GM12873 (cell line): ENCODE data around the gene DUS1L.
A peak's percentile ranks its signal among the peaks of the same experiment; 100 is the strongest.

Experiments
- TF ChIP-seq, protein P1 (sequence below): IDR thresholded peaks from 2 replicates; pipeline ENCODE4 v1.5.1; 2012; ENCODE audit warnings: low read depth, mild to moderate bottlenecking, moderate library complexity, low read length, control low read depth; ENCODE audit not compliant: insufficient read depth; ENCODE audit errors: missing control alignments

Gene DUS1L

GRCh38 chr17:82045936-82046484, 19.6 kb downstream of the DUS1L start:
- TF ChIP-seq, protein P1, sequence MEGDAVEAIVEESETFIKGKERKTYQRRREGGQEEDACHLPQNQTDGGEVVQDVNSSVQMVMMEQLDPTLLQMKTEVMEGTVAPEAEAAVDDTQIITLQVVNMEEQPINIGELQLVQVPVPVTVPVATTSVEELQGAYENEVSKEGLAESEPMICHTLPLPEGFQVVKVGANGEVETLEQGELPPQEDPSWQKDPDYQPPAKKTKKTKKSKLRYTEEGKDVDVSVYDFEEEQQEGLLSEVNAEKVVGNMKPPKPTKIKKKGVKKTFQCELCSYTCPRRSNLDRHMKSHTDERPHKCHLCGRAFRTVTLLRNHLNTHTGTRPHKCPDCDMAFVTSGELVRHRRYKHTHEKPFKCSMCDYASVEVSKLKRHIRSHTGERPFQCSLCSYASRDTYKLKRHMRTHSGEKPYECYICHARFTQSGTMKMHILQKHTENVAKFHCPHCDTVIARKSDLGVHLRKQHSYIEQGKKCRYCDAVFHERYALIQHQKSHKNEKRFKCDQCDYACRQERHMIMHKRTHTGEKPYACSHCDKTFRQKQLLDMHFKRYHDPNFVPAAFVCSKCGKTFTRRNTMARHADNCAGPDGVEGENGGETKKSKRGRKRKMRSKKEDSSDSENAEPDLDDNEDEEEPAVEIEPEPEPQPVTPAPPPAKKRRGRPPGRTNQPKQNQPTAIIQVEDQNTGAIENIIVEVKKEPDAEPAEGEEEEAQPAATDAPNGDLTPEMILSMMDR: no peak

DNA sequence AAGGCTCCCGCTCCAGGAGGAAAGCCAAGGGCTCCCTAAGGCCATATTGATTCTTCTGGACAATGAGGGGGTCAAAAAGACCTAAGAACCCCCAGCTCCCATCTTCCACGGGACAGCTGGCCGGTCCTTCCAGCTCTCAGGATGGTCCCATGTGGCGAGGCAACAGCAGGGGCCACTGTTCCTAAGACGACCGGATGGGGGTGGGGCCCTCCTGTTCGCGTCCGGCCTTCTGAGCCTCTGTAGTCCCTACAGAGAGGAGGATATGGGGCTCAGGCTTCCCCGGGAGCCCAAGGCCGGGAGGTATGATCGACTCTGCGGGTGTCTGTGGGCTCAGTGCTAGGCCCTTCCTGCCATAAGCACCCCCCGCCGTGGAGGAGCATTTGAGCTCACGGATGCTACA, 22.1 kb downstream of the DUS1L start:
- TF ChIP-seq, protein P1: no peak

GRCh38 chr17:82042649-82043048, 23.0 kb downstream of the DUS1L start:
- TF ChIP-seq, protein P1: no peak

- TF ChIP-seq, protein P1: no peak
Observed at GRCh38 chr17:82041144-82041814, 24.3 kb downstream of the DUS1L start.

DNA sequence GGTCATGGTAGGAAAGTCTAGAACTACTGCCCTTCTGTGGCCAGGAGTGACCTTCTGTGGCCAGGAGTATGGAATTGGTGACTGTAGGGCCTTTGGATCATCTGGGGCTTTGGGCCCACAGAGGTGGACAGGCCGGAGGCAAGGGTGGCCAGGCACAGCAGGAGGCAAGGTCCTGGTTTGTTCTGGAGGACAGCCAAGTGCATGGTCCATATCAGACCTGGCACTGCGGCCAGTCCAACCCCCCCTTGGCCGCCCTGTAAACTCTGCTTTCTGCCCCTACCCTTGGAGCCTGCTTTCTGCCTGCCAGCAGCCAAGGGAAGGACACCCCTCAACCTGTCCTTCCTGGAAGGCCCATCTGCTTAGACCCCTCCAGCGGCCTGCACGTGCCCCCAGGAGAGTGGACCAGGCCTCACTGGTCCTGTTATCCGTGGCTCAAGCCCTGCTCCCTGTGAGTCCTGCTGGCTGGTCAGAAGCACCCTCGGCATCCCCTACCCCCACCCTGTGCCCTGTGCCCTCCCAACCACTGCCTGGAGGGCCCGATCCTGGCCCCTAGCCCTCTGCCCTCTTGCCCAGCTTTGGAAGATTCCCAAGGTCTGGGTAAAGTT, 25.8 kb downstream of the DUS1L start:
- TF ChIP-seq, protein P1: no peak

- TF ChIP-seq, protein P1: no peak
Observed at GRCh38 chr17:82037889-82038195, 27.8 kb downstream of the DUS1L start.

DNA sequence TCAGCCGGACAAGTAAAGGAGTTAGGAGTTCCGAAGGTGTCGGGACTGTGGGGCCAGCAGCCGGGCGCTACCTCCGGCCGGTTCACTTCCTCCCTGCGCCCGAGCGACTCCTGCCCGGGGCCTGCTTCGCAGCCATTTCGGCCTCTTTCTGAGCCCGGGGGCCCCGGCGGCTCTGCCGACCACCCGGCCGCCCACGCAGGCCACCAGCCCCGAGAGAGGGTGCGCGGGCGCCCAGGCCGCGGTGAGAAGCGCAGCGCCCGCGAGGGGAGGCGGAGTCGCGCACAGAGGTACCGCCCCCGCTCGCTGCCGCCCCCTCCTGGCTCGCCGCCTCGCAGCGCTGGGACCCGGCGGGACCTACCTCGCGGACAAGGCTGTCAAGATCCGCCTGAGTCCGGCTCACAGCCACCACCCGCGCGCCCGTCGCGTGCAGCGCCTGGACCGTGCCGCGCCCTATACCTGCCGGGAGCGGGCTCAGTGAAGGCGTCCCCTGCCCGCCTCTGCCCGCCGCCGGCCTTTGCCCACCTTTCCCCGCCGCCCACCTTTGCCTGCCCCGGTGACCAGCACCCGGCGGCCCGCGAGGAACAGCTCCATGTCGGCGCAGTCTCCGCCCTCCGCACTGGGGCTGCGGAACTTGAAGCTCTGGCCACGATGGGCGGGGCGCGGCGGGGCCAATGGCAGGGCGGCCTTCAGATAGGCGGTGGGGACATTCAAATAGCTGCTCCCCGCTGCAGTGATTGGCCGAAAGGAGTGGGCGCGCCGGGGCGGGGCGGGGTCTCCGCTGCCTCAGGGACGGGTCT, 28.3 kb downstream of the DUS1L start, which contains the start of gene DCXR:
DCXR (minus strand) TSS at position 606 of the 797 bp plus-strand sequence; CDS start at position 591, 15 bp downstream.
- TF ChIP-seq, protein P1: peak; percentile 84
